HepG2 (cell line): ENCODE results near the gene HTRA2. TPM values are rescaled to one million over a fixed set of nuclear protein-coding genes. Genes with fewer than 3 reads are reported as not detected.

Experiments
- EEA1 ChIP-seq: sonication (generic); formaldehyde crosslinking; IDR thresholded peaks from 2 replicates; pipeline ENCODE4 v1.5.1; 2020; ENCODE audit warnings: mild to moderate bottlenecking, missing genetic modification reagents, borderline replicate concordance
- ELF3 ChIP-seq: IDR thresholded peaks from 2 replicates; pipeline ENCODE4 v1.6.1; 2016; ENCODE audit warnings: missing genetic modification reagents, missing compliant biosample characterization
- MAFF ChIP-seq: IDR thresholded peaks from 2 replicates; pipeline ENCODE4 v1.6.1; 2011; ENCODE audit warnings: low read depth, low read length, improper control_type of control experiment
- NFATC3 ChIP-seq: sonication (generic); formaldehyde crosslinking; IDR thresholded peaks from 2 replicates; pipeline ENCODE4 v1.5.1; 2020; ENCODE audit warnings: mild to moderate bottlenecking, missing genetic modification reagents
- PAWR ChIP-seq: sonication (generic); formaldehyde crosslinking; IDR thresholded peaks from 2 replicates; pipeline ENCODE4 v1.4.0; 2020; ENCODE audit warnings: missing genetic modification reagents, mild to moderate bottlenecking, borderline replicate concordance
- POLR2AphosphoS5 ChIP-seq: IDR thresholded peaks from 2 replicates; pipeline ENCODE4 v1.6.1; 2012; ENCODE audit warnings: low read depth, low read length
- SNRNP70 ChIP-seq: fragments of 200-400 bp; formaldehyde crosslinking; IDR thresholded peaks from 2 replicates; pipeline ENCODE4 v1.6.1; 2017; ENCODE audit warnings: mild to moderate bottlenecking, low read depth, low read length, moderate library complexity
- ZFYVE20 ChIP-seq: sonication (generic); formaldehyde crosslinking; IDR thresholded peaks from 2 replicates; pipeline ENCODE4 v1.8.0; 2023; ENCODE audit warnings: low read depth, mild to moderate bottlenecking, moderate library complexity, missing genetic modification reagents, borderline replicate concordance
- ZNF180 ChIP-seq: sonication (generic); formaldehyde crosslinking; IDR thresholded peaks from 2 replicates; pipeline ENCODE4 v1.4.0; 2020; ENCODE audit warnings: low read depth, missing genetic modification reagents, borderline replicate concordance
- ZNF337 ChIP-seq: sonication (generic); formaldehyde crosslinking; IDR thresholded peaks from 2 replicates; pipeline ENCODE4 v1.5.1; 2020; ENCODE audit warnings: missing genetic modification reagents, low read depth, mild to moderate bottlenecking, borderline replicate concordance
- ZNF468 ChIP-seq: sonication (generic); formaldehyde crosslinking; IDR thresholded peaks from 2 replicates; pipeline ENCODE4 v1.8.0; 2022; ENCODE audit warnings: mild to moderate bottlenecking, moderate library complexity, missing genetic modification reagents
- polyA plus RNA-seq, 8 experiments: library from polyadenylated mRNA; depleted of rRNA in 3 of 8; stranded (reverse) in 7 of 8; unstranded in 1 of 8; fragments of >200 nt; fragmentation: Illumina TruSeq in 4 of 8; extraction: Trizol in 4 of 8; gene quantifications; 2 replicates each; pipeline versions ENCODE4 v1.2.1 to v1.2.3, GENCODE V29; 2011 to 2016; ENCODE audit warnings: low read depth in 4 of 8, missing spikeins in 1 of 8, mixed read lengths in 1 of 8; ENCODE audit not compliant: insufficient read depth in 1 of 8
- total RNA-seq, 5 experiments: library from RNA; depleted of rRNA; stranded (reverse); fragments of >200 nt; fragmentation: Illumina TruSeq; extraction: Trizol; gene quantifications; 2 replicates each; pipeline ENCODE4 v1.2.3, GENCODE V29; 2016; ENCODE audit warnings: low read depth in 1 of 5
- TF ChIP-seq, protein P1 (sequence below): sonication (generic); formaldehyde crosslinking; IDR thresholded peaks from 2 replicates; pipeline ENCODE4 v1.4.0; 2020; ENCODE audit warnings: missing genetic modification reagents
- TF ChIP-seq, protein P2 (sequence below): sonication (generic); formaldehyde crosslinking; IDR thresholded peaks from 2 replicates; pipeline ENCODE4 v1.4.0; 2020; ENCODE audit warnings: missing genetic modification reagents, borderline replicate concordance
- TF ChIP-seq, protein P3 (sequence below): IDR thresholded peaks from 2 replicates; pipeline ENCODE4 v1.6.1; 2018; ENCODE audit warnings: missing genetic modification reagents
- TF ChIP-seq, protein P4 (sequence below): fragments of 450-650 bp; IDR thresholded peaks from 2 replicates; pipeline ENCODE4 v1.6.1; 2017
- TF ChIP-seq, protein P5 (sequence below): sonication (generic); formaldehyde crosslinking; IDR thresholded peaks from 2 replicates; pipeline ENCODE4 v1.8.0; 2022; ENCODE audit warnings: mild to moderate bottlenecking, missing genetic modification reagents, moderate library complexity

HTRA2 gene
- total and polyA plus RNA-seq, 2 of the 13 experiments (the other 11 are each of a cell fraction or from before 2014, with no cell fraction given), result 47.7 to 50.3 TPM

DNA sequence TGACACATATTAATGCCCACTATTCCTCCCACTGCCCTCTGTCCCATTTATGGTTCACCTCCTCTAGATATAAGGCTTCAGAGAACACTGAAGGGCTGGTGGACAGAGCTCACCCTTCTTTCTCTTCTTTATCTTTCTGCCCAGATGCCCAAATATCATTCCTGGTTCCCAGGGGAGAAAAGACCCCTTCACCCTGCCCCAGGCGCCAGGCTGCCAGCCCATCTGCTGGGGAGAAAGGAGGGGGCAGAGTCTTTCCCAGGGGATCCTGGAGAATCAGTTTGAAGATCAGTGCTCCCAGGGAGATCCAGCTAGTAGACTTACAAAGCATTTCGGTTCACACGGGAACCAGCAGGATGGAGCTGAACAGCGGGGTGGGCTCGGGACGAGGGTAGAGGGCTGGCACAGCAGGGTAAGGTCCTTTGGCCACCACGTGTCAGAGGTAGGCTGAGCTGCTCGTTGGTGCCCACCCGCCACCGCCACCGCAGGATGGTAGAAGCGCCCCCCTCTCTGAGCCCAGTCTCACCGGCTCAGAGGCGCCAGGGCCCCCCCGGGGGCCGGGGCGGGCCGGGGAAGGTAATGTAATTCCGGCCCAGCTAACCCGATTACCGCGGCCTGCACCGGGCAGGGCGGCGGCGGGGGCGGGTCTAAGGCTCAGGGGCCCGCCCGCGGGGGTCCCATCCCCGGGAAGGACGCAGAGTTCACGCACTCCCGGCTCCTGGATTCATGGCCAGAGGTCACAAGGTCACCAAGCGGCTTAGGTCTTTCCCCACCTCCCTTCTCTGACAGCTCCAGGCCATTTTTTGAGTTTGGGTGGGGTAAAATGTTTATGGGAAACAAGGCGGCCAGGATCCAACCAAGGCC is 16.8 kb upstream of the HTRA2 start (continued):
- TF ChIP-seq, protein P1, sequence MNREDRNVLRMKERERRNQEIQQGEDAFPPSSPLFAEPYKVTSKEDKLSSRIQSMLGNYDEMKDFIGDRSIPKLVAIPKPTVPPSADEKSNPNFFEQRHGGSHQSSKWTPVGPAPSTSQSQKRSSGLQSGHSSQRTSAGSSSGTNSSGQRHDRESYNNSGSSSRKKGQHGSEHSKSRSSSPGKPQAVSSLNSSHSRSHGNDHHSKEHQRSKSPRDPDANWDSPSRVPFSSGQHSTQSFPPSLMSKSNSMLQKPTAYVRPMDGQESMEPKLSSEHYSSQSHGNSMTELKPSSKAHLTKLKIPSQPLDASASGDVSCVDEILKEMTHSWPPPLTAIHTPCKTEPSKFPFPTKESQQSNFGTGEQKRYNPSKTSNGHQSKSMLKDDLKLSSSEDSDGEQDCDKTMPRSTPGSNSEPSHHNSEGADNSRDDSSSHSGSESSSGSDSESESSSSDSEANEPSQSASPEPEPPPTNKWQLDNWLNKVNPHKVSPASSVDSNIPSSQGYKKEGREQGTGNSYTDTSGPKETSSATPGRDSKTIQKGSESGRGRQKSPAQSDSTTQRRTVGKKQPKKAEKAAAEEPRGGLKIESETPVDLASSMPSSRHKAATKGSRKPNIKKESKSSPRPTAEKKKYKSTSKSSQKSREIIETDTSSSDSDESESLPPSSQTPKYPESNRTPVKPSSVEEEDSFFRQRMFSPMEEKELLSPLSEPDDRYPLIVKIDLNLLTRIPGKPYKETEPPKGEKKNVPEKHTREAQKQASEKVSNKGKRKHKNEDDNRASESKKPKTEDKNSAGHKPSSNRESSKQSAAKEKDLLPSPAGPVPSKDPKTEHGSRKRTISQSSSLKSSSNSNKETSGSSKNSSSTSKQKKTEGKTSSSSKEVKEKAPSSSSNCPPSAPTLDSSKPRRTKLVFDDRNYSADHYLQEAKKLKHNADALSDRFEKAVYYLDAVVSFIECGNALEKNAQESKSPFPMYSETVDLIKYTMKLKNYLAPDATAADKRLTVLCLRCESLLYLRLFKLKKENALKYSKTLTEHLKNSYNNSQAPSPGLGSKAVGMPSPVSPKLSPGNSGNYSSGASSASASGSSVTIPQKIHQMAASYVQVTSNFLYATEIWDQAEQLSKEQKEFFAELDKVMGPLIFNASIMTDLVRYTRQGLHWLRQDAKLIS (CRISPR knock-in tag), result no peak
- TF ChIP-seq ZNF180 (no peak), ZNF337 (no peak), ELF3 (no peak), PAWR (no peak), SNRNP70 (no peak), ZFYVE20 (CRISPR knock-in tag) (no peak), MAFF (no peak), ZNF468 (CRISPR knock-in tag) (0 out of 2 replicates have a peak, but pooled peaks have one; percentile 47), POLR2AphosphoS5 (no peak; the same call in 1 of the 2 replicates), NFATC3 (CRISPR knock-in tag) (no peak), EEA1 (CRISPR knock-in tag) (no peak)
- TF ChIP-seq, protein P2, sequence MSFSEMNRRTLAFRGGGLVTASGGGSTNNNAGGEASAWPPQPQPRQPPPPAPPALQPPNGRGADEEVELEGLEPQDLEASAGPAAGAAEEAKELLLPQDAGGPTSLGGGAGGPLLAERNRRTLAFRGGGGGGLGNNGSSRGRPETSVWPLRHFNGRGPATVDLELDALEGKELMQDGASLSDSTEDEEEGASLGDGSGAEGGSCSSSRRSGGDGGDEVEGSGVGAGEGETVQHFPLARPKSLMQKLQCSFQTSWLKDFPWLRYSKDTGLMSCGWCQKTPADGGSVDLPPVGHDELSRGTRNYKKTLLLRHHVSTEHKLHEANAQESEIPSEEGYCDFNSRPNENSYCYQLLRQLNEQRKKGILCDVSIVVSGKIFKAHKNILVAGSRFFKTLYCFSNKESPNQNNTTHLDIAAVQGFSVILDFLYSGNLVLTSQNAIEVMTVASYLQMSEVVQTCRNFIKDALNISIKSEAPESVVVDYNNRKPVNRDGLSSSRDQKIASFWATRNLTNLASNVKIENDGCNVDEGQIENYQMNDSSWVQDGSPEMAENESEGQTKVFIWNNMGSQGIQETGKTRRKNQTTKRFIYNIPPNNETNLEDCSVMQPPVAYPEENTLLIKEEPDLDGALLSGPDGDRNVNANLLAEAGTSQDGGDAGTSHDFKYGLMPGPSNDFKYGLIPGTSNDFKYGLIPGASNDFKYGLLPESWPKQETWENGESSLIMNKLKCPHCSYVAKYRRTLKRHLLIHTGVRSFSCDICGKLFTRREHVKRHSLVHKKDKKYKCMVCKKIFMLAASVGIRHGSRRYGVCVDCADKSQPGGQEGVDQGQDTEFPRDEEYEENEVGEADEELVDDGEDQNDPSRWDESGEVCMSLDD (CRISPR knock-in tag), result no peak
- TF ChIP-seq, protein P3, sequence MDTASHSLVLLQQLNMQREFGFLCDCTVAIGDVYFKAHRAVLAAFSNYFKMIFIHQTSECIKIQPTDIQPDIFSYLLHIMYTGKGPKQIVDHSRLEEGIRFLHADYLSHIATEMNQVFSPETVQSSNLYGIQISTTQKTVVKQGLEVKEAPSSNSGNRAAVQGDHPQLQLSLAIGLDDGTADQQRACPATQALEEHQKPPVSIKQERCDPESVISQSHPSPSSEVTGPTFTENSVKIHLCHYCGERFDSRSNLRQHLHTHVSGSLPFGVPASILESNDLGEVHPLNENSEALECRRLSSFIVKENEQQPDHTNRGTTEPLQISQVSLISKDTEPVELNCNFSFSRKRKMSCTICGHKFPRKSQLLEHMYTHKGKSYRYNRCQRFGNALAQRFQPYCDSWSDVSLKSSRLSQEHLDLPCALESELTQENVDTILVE, result no peak
- TF ChIP-seq, protein P4, sequence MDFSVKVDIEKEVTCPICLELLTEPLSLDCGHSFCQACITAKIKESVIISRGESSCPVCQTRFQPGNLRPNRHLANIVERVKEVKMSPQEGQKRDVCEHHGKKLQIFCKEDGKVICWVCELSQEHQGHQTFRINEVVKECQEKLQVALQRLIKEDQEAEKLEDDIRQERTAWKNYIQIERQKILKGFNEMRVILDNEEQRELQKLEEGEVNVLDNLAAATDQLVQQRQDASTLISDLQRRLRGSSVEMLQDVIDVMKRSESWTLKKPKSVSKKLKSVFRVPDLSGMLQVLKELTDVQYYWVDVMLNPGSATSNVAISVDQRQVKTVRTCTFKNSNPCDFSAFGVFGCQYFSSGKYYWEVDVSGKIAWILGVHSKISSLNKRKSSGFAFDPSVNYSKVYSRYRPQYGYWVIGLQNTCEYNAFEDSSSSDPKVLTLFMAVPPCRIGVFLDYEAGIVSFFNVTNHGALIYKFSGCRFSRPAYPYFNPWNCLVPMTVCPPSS, result no peak
- TF ChIP-seq, protein P5, sequence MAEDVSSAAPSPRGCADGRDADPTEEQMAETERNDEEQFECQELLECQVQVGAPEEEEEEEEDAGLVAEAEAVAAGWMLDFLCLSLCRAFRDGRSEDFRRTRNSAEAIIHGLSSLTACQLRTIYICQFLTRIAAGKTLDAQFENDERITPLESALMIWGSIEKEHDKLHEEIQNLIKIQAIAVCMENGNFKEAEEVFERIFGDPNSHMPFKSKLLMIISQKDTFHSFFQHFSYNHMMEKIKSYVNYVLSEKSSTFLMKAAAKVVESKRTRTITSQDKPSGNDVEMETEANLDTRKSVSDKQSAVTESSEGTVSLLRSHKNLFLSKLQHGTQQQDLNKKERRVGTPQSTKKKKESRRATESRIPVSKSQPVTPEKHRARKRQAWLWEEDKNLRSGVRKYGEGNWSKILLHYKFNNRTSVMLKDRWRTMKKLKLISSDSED (CRISPR knock-in tag), result no peak
